Measurements from ENCODE around the gene PHACTR1.

DNA sequence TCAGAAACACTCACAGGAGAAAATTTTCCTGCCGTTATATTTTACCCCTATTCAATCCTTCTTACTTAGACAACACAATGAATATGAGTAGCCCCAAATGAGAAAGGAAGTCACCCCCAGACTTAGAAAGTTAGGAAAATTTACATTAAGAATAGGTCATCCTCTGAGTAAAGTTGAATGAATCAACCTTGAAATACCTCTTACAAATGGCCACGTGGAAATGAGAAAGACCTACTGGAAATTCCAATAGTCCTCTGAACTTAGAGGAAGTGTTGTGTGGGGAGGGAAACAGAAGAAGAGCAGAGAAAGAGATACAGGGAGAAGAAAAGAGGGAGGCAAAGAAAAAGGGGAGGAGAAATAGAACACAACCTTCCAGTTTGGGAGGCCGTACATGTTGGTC lies 43.7 kb downstream of the PHACTR1 start:
- TF ChIP-seq, protein P1, sequence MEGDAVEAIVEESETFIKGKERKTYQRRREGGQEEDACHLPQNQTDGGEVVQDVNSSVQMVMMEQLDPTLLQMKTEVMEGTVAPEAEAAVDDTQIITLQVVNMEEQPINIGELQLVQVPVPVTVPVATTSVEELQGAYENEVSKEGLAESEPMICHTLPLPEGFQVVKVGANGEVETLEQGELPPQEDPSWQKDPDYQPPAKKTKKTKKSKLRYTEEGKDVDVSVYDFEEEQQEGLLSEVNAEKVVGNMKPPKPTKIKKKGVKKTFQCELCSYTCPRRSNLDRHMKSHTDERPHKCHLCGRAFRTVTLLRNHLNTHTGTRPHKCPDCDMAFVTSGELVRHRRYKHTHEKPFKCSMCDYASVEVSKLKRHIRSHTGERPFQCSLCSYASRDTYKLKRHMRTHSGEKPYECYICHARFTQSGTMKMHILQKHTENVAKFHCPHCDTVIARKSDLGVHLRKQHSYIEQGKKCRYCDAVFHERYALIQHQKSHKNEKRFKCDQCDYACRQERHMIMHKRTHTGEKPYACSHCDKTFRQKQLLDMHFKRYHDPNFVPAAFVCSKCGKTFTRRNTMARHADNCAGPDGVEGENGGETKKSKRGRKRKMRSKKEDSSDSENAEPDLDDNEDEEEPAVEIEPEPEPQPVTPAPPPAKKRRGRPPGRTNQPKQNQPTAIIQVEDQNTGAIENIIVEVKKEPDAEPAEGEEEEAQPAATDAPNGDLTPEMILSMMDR (IDR thresholded peaks at IDR 0.05) = no peak
- no peak for TF ChIP-seq POLR2A (IDR thresholded peaks at IDR 0.05)
